SH-SY5Y (cell line): ENCODE measurements around the gene TMPRSS3.

Source experiments
- GATA2 ChIP-seq: IDR thresholded peaks from 2 replicates; pipeline ENCODE4 v1.6.1; 2011; ENCODE audit warnings: mild to moderate bottlenecking, low read depth, low read length
- GATA3 ChIP-seq: IDR thresholded peaks from 2 replicates; pipeline ENCODE4 v1.6.1; 2011; ENCODE audit warnings: low read depth, mild to moderate bottlenecking, low read length, moderate library complexity

TMPRSS3 gene

GRCh38 chr21:42421018-42421793, 25.4 kb upstream of the TMPRSS3 start:
- TF ChIP-seq GATA3 (no peak), GATA2 (no peak)

DNA sequence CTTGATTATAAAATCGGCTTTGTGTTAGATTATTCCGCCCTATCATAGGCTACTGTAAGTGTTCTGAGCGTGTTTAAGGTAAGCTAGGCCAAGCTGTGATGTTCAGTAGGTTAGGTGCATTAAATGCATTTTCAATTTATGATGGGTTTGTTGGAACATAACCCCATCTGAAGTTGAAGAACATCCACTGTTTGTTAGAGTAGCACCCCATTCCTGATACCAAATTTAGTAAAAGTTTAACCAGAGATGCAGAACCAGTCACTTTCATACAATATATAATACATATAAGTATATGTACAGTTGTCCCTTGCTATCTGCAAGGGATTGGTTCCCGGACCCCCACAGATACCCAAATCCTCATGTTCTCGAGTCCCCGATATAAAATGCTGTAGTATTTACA, 24.0 kb upstream of the TMPRSS3 start:
- TF ChIP-seq GATA3 (no peak), GATA2 (no peak)

- TF ChIP-seq GATA3 (no peak), GATA2 (no peak)
These were observed 23.0 kb upstream of the TMPRSS3 start for GRCh38 chr21:42418886-42419285.

GRCh38 chr21:42417533-42417932, 21.7 kb upstream of the TMPRSS3 start:
- no peak for TF ChIP-seq GATA2
- no peak for TF ChIP-seq GATA3

DNA sequence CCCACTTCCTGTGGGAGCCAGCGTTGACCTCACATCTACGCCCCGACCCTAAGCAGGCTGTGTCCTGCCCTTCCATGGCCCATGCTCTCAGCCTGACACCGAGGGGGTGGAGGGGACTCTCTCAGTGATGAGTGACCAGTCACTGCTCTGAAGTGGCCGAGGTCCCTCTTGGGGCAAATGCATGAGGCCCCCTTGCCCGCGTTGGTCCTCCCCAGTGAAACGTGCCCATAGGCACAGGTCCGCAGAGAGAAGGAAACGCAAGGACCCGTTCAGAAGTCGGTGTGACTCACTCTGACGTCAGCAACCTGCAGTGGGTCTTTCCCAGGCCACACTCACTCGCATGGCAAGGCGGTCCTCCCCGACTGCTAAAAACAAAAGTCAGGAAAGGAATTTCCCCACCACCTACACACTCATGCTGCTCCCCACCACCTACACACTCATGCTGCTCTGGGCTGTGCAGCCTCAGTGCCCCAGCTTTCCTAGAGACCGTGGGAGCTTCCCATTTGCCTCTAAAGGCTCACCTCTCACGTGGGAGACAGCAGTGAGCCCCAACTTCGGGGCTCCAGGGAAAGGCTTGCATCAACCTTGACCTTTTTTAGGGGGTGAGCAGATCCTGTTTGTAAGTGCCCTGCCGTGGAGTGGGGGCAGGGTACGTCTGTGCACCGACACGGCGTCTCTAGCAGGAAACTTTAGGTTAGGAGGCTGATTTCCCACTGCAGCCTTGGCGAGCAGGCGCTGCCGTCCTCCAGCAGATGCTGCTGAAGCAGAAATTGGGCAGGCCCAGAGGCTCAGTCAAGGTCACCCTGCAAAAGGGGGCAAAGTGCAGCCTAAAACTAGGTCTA, 19.3 kb upstream of the TMPRSS3 start:
- TF ChIP-seq GATA3: no peak

DNA sequence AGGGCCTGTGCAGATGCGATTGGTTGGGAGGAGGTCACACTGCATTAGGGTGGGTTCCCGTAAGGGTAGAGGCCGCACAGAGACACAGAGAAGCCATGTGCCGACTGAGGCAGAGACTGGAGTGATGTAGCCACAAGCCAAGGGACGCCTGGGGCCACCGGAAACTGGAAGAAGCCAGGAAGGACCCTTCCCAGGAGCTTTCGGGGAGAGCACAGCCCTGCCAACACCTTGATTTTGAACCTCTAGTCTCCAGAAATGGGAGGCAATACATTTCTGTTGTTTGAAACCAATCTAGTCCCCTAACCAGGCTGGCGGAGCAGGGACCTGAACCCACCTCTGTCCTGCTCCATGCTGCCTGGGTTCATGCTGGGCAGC, 18.7 kb upstream of the TMPRSS3 start:
- no peak for TF ChIP-seq GATA3
- no peak for TF ChIP-seq GATA2

DNA sequence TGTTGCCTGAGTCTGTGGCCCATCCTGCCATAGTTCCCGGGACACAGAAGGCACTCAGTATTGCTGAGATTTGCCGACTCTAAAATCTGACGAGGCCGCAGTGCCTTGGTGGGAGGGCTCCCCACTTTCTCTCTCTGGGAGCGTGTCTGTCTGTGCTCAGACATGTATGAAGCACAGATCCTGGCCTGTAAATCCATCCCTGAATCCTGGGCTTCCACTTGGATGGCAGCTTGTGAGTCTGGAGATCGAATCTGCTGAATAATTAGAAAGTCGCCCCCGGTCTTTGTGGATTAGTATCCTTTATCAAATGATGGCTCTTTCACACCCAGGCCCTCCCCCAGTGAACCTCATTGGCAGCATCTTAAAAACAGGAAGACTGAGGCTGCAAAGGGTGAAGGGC, 18.2 kb upstream of the TMPRSS3 start:
- no peak for TF ChIP-seq GATA3
- no peak for TF ChIP-seq GATA2

- TF ChIP-seq GATA2: no peak
- TF ChIP-seq GATA3: no peak
These were observed 17.6 kb upstream of the TMPRSS3 start for GRCh38 chr21:42413500-42413899.

DNA sequence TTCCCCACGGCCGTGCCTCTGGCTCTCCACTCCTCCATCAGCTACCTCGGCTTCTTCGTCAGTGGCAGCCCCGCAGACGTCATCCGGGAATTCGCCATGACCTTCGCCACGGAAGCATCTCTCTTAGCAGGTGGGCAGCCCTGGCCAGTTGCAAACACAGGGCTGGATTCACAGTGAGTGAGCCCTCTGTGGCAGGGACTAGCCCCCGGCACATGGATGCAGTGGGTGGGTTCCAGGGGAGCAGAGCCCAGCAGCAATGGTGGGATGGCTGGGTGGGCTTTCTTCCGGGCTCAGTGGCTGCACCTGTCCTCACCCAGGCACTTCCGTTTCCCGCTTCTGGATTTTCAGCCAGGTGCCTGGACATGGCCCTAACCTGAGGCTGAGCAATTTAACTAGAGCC, 17.2 kb upstream of the TMPRSS3 start:
- TF ChIP-seq GATA2 (no peak), GATA3 (no peak)

- TF ChIP-seq GATA2 (no peak), GATA3 (no peak)
These were observed 16.7 kb upstream of the TMPRSS3 start for GRCh38 chr21:42412636-42412933.

GRCh38 chr21:42411891-42412635, 16.2 kb upstream of the TMPRSS3 start:
- no peak for TF ChIP-seq GATA3
- TF ChIP-seq GATA2: no peak

- TF ChIP-seq GATA2 (no peak), GATA3 (no peak)
These were observed 15.5 kb upstream of the TMPRSS3 start for GRCh38 chr21:42411197-42411869.

DNA sequence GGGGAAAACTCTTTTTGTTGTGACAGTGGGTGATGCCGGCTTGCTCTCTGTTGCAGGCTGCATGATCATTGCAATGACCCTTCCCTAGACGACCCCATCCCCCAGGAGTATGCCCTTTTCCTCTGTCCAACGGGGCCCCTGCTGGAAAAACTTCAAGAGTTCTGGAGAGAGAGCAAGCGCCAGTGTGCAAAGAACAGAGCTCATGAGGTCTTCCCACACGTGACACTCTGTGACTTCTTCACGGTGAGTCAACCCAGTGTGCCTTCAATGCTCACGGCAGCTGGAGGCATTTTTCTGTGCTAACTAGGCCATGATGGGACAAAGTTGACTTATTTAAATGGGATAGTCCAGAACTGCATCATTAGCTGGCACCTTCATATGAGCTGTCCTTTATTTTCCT, 13.5 kb upstream of the TMPRSS3 start:
- no peak for TF ChIP-seq GATA2

DNA sequence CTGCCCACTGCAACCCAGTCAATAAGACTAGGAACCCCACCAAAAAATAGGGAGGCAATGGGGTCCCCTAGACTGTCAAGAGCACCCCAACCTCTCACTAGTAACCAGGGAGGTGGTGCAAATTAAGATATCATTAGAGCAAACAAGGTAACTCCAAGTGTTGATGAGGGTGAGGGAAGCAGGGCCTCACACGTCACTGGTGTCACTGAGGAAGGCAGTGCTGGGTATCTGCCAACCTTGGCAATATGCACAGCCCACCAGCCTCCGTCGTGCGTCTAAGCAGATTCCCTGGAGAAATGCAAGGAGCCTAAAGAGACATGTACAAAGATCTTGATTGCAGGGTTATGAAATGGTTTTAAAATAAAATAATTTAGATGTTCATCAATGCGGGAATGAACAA, 11.6 kb upstream of the TMPRSS3 start:
- TF ChIP-seq GATA3: no peak
- TF ChIP-seq GATA2: no peak
